PC-3 (cell line): ENCODE data around the gene RPF1. TPM values are rescaled to one million over a fixed set of nuclear protein-coding genes. Genes with fewer than 3 reads are reported as not detected.

Experiments
- ATAC-seq: fragments of 200-7000 bp; cut with Tn5 transposase; 2 replicates; pipeline ENCODE4 v1.9.1; 2020; ENCODE audit warnings: mild to moderate bottlenecking, moderate library complexity
- BruUV-seq: library from RNA; stranded (reverse); fragments of 400-500 nt; replicated peaks from 2 replicates; lab custom pipeline; 2021; lab: Mats Ljungman, UMichigan
- CTCF ChIA-PET: fragments of 300-600 bp; sonication (Branson Sonifier 250); formaldehyde crosslinking; loops from one replicate; lab custom pipeline; 2022; ENCODE audit warnings: antibody characterized with exemption; lab: Charles Lee
- POLR2A ChIA-PET: fragments of 300-600 bp; sonication (Branson Sonifier 250); formaldehyde crosslinking; loops from one replicate; lab custom pipeline; 2022; ENCODE audit warnings: antibody characterized with exemption; ENCODE audit not compliant: unreplicated experiment; lab: Charles Lee
- DNase-seq: peaks from one replicate; pipeline ENCODE4 v3.0.0-alpha.2; 2015
- H2AFZ ChIP-seq: fragments of 300-600 bp; sonication (generic); 2 replicates; pipeline ENCODE4 v1.6.0; 2016; ENCODE audit warnings: antibody characterized with exemption, low read length
- H3F3A ChIP-seq: fragments of 300-600 bp; sonication (generic); one replicate; pipeline ENCODE4 v1.6.0; 2017; ENCODE audit warnings: antibody characterized with exemption, low read length, control low read depth, mild to moderate bottlenecking; ENCODE audit not compliant: unreplicated experiment
- H3K27ac ChIP-seq: fragments of 300-600 bp; sonication (generic); 2 replicates; pipeline ENCODE4 v1.5.1; 2016; ENCODE audit warnings: mild to moderate bottlenecking, low read length
- H3K27me3 ChIP-seq: fragments of 300-600 bp; sonication (generic); 2 replicates; pipeline ENCODE4 v1.6.1; 2016; ENCODE audit warnings: low read length, mixed read lengths
- H3K36me3 ChIP-seq: fragments of 300-600 bp; sonication (generic); 2 replicates; pipeline ENCODE4 v1.6.1; 2016; ENCODE audit warnings: low read depth, mixed run types, low read length, mixed read lengths
- H3K4me1 ChIP-seq: fragments of 300-600 bp; sonication (generic); 2 replicates; pipeline ENCODE4 v1.5.1; 2016; ENCODE audit warnings: low read length; ENCODE audit not compliant: insufficient read depth
- H3K4me2 ChIP-seq: fragments of 300-600 bp; sonication (generic); 2 replicates; pipeline ENCODE4 v1.6.0; 2016; ENCODE audit warnings: low read length
- H3K4me3 ChIP-seq: fragments of 300-600 bp; sonication (generic); 2 replicates; pipeline ENCODE4 v1.5.1; 2016; ENCODE audit warnings: mild to moderate bottlenecking, low read length, mixed read lengths
- H3K79me2 ChIP-seq: fragments of 300-600 bp; sonication (generic); 2 replicates; pipeline ENCODE4 v1.6.1; 2017; ENCODE audit warnings: low read length, mixed read lengths
- H3K9ac ChIP-seq: fragments of 300-600 bp; sonication (generic); 2 replicates; pipeline ENCODE4 v1.6.0; 2016; ENCODE audit warnings: mild to moderate bottlenecking, low read length
- H3K9me2 ChIP-seq: fragments of 300-600 bp; sonication (generic); replicated peaks from 2 replicates; pipeline ENCODE4 v1.6.1; 2016; ENCODE audit warnings: mixed run types, low read length, mixed read lengths
- H3K9me3 ChIP-seq: fragments of 300-600 bp; sonication (generic); 2 replicates; pipeline ENCODE4 v1.6.1; 2016; ENCODE audit warnings: low read length, mixed read lengths
- H4K20me1 ChIP-seq: fragments of 300-600 bp; sonication (generic); 2 replicates; pipeline ENCODE4 v1.6.1; 2016; ENCODE audit warnings: low read length, mixed read lengths
- CTCF ChIP-seq: fragments of 300-600 bp; sonication (generic); conservative IDR thresholded peaks from 2 replicates; pipeline ENCODE4 v1.5.1; 2017; ENCODE audit warnings: antibody characterized with exemption, low read depth, mild to moderate bottlenecking, low read length
- EZH2 ChIP-seq: fragments of 300-600 bp; sonication (generic); IDR thresholded peaks from one replicate; pipeline ENCODE4 v1.6.1; 2017; ENCODE audit warnings: antibody characterized with exemption, mild to moderate bottlenecking, low read length; ENCODE audit not compliant: unreplicated experiment
- EZH2phosphoT487 ChIP-seq: fragments of 300-600 bp; sonication (generic); IDR thresholded peaks from 2 replicates; pipeline ENCODE4 v1.6.1; 2018; ENCODE audit warnings: mild to moderate bottlenecking, antibody characterized with exemption, low read length, borderline replicate concordance
- intact Hi-C: fragments of 100-400 bp; cut with micrococcal nuclease; formaldehyde crosslinking; loops from 2 replicates; pipeline ENCODE4 v1.9.0; 2023
- total RNA-seq: library from RNA; depleted of rRNA; stranded (reverse); fragments of >200 nt; gene quantifications from 2 replicates; pipeline ENCODE4 v1.2.3, GENCODE V29; 2014

Gene RPF1
- total RNA-seq, 1 experiment from 2014 or later, result 85.8 TPM

GRCh38 chr1:84524590-84524989 lies 45.5 kb downstream of the RPF1 start:
- TF ChIP-seq EZH2 (no peak), EZH2phosphoT487 (no peak), CTCF (no peak)
- no peak overlapping the region for H2AFZ ChIP-seq
- no peaks in the 10 kb centered on the region for H3K4me1 ChIP-seq
- H3F3A ChIP-seq, result no peaks in the 10 kb centered on the region
- H3K9ac ChIP-seq, result no peak overlapping the region
- no peaks in the 10 kb centered on the region for H3K27me3 ChIP-seq
- DNase-seq (no peak), ATAC-seq (no peak)
- H3K9me2 ChIP-seq, result no peaks in the 10 kb centered on the region
- H3K79me2 ChIP-seq, result no peaks in the 10 kb centered on the region
- no TSS peak for BruUV-seq
- CTCF ChIA-PET, result no interaction called here
- POLR2A ChIA-PET, result interaction anchor here (0.7 kb wide), 1 partner anchor 81 kb away, joined by 6 read pairs; no protein-coding TSS in a partner anchor
- no peaks in the 10 kb centered on the region for H3K9me3 ChIP-seq
- no peaks in the 10 kb centered on the region for H4K20me1 ChIP-seq
- H3K4me2 ChIP-seq, result no peak overlapping the region
- no peaks in the 10 kb centered on the region for H3K36me3 ChIP-seq
- no peak overlapping the region for H3K4me3 ChIP-seq
- no peak overlapping the region for H3K27ac ChIP-seq
- intact Hi-C loops, result no loop called here

GRCh38 chr1:84525779-84526178 lies 46.7 kb downstream of the RPF1 start:
- Histone ChIP-seq H3K9ac (no peak overlapping the region), H3F3A (no peaks in the 10 kb centered on the region), H3K4me2 (no peak overlapping the region), H3K9me2 (no peaks in the 10 kb centered on the region), H3K36me3 (no peaks in the 10 kb centered on the region), H3K27me3 (no peaks in the 10 kb centered on the region), H3K79me2 (no peaks in the 10 kb centered on the region), H3K27ac (no peak overlapping the region), H3K4me3 (no peak overlapping the region), H2AFZ (no peak overlapping the region), H3K4me1 (no peaks in the 10 kb centered on the region), H4K20me1 (no peaks in the 10 kb centered on the region), H3K9me3 (no peaks in the 10 kb centered on the region)
- no TSS peak for BruUV-seq
- POLR2A ChIA-PET, result interaction anchor here (0.6 kb wide), 1 partner anchor 47 kb away, joined by 3 read pairs; no protein-coding TSS in a partner anchor
- CTCF ChIA-PET, result no interaction called here
- ATAC-seq, result no peak
- intact Hi-C loops, result no loop called here
- TF ChIP-seq EZH2 (no peak), EZH2phosphoT487 (no peak), CTCF (no peak)
- no peak for DNase-seq

GRCh38 chr1:84538599-84538998 lies 59.5 kb downstream of the RPF1 start:
- ATAC-seq (no peak), DNase-seq (no peak)
- ChIA-PET POLR2A (no interaction called here), CTCF (no interaction called here)
- H3K79me2 ChIP-seq, result no peaks in the 10 kb centered on the region
- no TSS peak for BruUV-seq
- H2AFZ ChIP-seq, result no peak overlapping the region
- H3K9me3 ChIP-seq, result no peaks in the 10 kb centered on the region
- H3K9me2 ChIP-seq, result no peaks in the 10 kb centered on the region
- H3K4me2 ChIP-seq, result no peak overlapping the region
- no peaks in the 10 kb centered on the region for H3K27me3 ChIP-seq
- no peak overlapping the region for H3K27ac ChIP-seq
- H3K9ac ChIP-seq, result no peak overlapping the region
- TF ChIP-seq EZH2phosphoT487 (no peak), CTCF (no peak), EZH2 (no peak)
- H3K4me1 ChIP-seq, result peaks cover 16% of the 10 kb centered on the region
- H3F3A ChIP-seq, result no peaks in the 10 kb centered on the region
- no peaks in the 10 kb centered on the region for H3K36me3 ChIP-seq
- no peaks in the 10 kb centered on the region for H4K20me1 ChIP-seq
- intact Hi-C loops, result no loop called here
- no peak overlapping the region for H3K4me3 ChIP-seq
